Stimulated activated CD8-positive, alpha-beta memory T cell treated with anti-CD3 and anti-CD28 coated beads, Interleukin-7, amount 100 ng/mL, for 48 hours (primary cell): Measurements from ENCODE around the gene SNIP1.
A peak's percentile ranks its signal among the peaks of the same experiment; 100 is the strongest.
"Not testable (repeated sequence)": the region's sequence is repeated elsewhere in the genome, so short reads cannot be mapped to it uniquely, and the experiment has no call there.

Source experiments
- DNase-seq, 2 donors: peaks; one replicate each; pipeline ENCODE4 v3.0.0-alpha.2; 2020; ENCODE audit warnings: low read depth in 1 of 2; ENCODE audit errors: extremely low read depth in 1 of 2

SNIP1 gene

GRCh38 chr1:37553927-37554808 is at the start of gene SNIP1:
Gene SNIP1 (minus strand): TSS chr1:37554293. CDS start chr1:37554229, 64 bp downstream.
- peak; percentile 71 to 87 for DNase-seq

- DNase-seq, result peak in 1 of 2 donors; percentile 9
These were observed 48.9 kb upstream of the SNIP1 start for GRCh38 chr1:37602750-37603694.

- no peak for DNase-seq
These were observed 47.3 kb upstream of the SNIP1 start for GRCh38 chr1:37601441-37601840.

- no peak for DNase-seq
These were observed 45.8 kb upstream of the SNIP1 start for GRCh38 chr1:37599940-37600339.

- DNase-seq, result no peak
These were observed 42.1 kb upstream of the SNIP1 start for GRCh38 chr1:37596182-37596667.

- DNase-seq, result peak; percentile 94 to 96
These were observed 41.5 kb upstream of the SNIP1 start, which contains the start of gene GNL2 for GRCh38 chr1:37595440-37596181. Gene GNL2 (minus strand): TSS chr1:37595937. CDS start chr1:37595822, 115 bp downstream.

GRCh38 chr1:37593726-37594125 is 39.6 kb upstream of the SNIP1 start:
- no peak for DNase-seq

- DNase-seq, result no peak
These were observed 34.8 kb upstream of the SNIP1 start for GRCh38 chr1:37588939-37589338.

GRCh38 chr1:37584544-37584943 is 30.5 kb upstream of the SNIP1 start:
- not testable (repeated sequence) for DNase-seq

GRCh38 chr1:37575692-37576091 is 21.6 kb upstream of the SNIP1 start:
- no peak for DNase-seq

GRCh38 chr1:37574834-37575480 is 20.9 kb upstream of the SNIP1 start:
- no peak for DNase-seq

- no peak for DNase-seq
These were observed 16.6 kb upstream of the SNIP1 start for GRCh38 chr1:37570528-37571334.

- no peak for DNase-seq
These were observed 12.9 kb upstream of the SNIP1 start for GRCh38 chr1:37567023-37567422.

GRCh38 chr1:37564892-37565291 is 10.8 kb upstream of the SNIP1 start:
- no peak for DNase-seq

- no peak for DNase-seq
These were observed 8.9 kb upstream of the SNIP1 start for GRCh38 chr1:37562984-37563383.

- DNase-seq, result no peak
These were observed 7.3 kb upstream of the SNIP1 start for GRCh38 chr1:37561133-37562132.

GRCh38 chr1:37560401-37561132 is 6.5 kb upstream of the SNIP1 start:
- DNase-seq, result no peak
